ENCODE measurements around the gene ETS1. TPM values are rescaled to one million over a fixed set of nuclear protein-coding genes. Genes with fewer than 3 reads are reported as not detected.

Gene ETS1
- total RNA-seq, 1 experiment from 2014 or later = 3.7 TPM

DNA sequence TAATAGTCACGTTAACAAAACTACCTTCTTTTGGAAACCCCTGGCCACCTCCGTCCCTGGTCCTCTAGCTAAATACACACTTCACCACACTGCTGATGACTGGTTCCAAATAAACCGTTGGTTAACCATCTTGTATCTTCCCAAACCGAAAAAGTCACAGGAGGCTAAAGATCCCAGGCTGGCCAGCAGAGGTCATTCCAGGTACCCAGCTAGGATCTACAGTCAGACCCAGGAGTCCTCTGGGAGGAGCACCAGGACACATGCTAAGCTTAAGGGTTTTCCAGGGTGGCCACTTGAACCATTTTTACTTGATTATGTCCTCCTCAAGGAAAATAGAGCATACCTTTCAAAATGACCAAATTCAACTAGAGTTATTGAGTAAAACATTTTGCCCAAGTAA is 103.2 kb downstream of the ETS1 start:
- no peak for DNase-seq (ENCODE audit: low spot score)
- H3K4me3 ChIP-seq (ENCODE audit: low read depth, low read length, poor library complexity, severe bottlenecking) = no peak overlapping the region
- ChIA-PET POLR2A (ENCODE audit: low non-redundant PET) (no interaction called here), CTCF (no interaction called here)
- H3K36me3 ChIP-seq (ENCODE audit: insufficient read depth, low read length, poor library complexity, severe bottlenecking) = no peaks in the 10 kb centered on the region
- H3K27me3 ChIP-seq (replicated peaks; ENCODE audit: insufficient read depth, low read depth, low read length, poor library complexity) = peaks cover 15% of the 10 kb centered on the region
- intact Hi-C loops (cut with micrococcal nuclease; ENCODE audit: unreplicated experiment) = no loop called here
- H3K9me3 ChIP-seq (ENCODE audit: low read depth, low read length, poor library complexity, severe bottlenecking) = no peaks in the 10 kb centered on the region
- no peak for TF ChIP-seq EZH2 (IDR thresholded peaks at IDR 0.05; ENCODE audit: borderline replicate concordance, low read depth, low read length, poor library complexity, severe bottlenecking)
- TF ChIP-seq, protein P1, sequence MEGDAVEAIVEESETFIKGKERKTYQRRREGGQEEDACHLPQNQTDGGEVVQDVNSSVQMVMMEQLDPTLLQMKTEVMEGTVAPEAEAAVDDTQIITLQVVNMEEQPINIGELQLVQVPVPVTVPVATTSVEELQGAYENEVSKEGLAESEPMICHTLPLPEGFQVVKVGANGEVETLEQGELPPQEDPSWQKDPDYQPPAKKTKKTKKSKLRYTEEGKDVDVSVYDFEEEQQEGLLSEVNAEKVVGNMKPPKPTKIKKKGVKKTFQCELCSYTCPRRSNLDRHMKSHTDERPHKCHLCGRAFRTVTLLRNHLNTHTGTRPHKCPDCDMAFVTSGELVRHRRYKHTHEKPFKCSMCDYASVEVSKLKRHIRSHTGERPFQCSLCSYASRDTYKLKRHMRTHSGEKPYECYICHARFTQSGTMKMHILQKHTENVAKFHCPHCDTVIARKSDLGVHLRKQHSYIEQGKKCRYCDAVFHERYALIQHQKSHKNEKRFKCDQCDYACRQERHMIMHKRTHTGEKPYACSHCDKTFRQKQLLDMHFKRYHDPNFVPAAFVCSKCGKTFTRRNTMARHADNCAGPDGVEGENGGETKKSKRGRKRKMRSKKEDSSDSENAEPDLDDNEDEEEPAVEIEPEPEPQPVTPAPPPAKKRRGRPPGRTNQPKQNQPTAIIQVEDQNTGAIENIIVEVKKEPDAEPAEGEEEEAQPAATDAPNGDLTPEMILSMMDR (conservative IDR thresholded peaks at IDR 0.05; ENCODE audit: low read depth, low read length) = no peak
- no peaks in the 10 kb centered on the region for H3K4me1 ChIP-seq (ENCODE audit: insufficient read depth, low read length, poor library complexity, severe bottlenecking)
- no TSS peak for BruUV-seq (replicated peaks)
- no peak overlapping the region for H3K27ac ChIP-seq (ENCODE audit: low read depth, low read length, poor library complexity, severe bottlenecking)

DNA sequence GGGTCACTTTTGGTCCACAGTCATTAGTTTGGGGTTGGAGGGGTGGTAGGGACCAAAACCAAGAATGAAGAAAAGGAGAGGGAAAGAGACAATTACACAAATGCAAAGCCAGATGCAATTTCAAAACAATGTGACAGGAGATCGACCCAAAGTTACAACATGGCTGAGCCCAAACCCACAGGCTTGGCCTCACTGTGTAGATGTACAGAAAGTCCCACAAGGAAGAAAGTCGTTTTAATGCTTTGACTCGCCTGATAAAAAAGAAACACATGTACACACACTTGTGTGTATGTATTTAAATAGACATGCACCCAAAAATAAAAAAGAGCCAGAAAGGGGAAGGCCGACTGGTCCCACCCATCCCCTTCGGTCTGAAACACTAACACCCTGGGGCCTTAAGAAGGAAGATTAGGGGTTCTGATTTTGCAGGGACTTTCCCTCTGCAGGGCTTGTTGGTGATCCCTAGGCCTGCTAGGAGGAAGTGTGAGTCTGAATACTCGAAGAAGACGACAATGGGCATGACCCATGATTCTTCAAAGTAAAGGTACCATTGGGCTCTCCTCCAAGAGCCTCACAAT is 104.1 kb downstream of the ETS1 start:
- ChIA-PET CTCF (no interaction called here), POLR2A (ENCODE audit: low non-redundant PET) (no interaction called here)
- TF ChIP-seq, protein P1 (conservative IDR thresholded peaks at IDR 0.05; ENCODE audit: low read depth, low read length) = no peak
- no peak for TF ChIP-seq EZH2 (IDR thresholded peaks at IDR 0.05; ENCODE audit: borderline replicate concordance, low read depth, low read length, poor library complexity, severe bottlenecking)
- intact Hi-C loops (cut with micrococcal nuclease; ENCODE audit: unreplicated experiment) = no loop called here
- Histone ChIP-seq H3K4me1 (ENCODE audit: insufficient read depth, low read length, poor library complexity, severe bottlenecking) (no peaks in the 10 kb centered on the region), H3K36me3 (ENCODE audit: insufficient read depth, low read length, poor library complexity, severe bottlenecking) (no peaks in the 10 kb centered on the region), H3K27me3 (replicated peaks; ENCODE audit: insufficient read depth, low read depth, low read length, poor library complexity) (peaks cover 18% of the 10 kb centered on the region), H3K27ac (ENCODE audit: low read depth, low read length, poor library complexity, severe bottlenecking) (no peak overlapping the region), H3K9me3 (ENCODE audit: low read depth, low read length, poor library complexity, severe bottlenecking) (no peaks in the 10 kb centered on the region), H3K4me3 (ENCODE audit: low read depth, low read length, poor library complexity, severe bottlenecking) (no peak overlapping the region)
- BruUV-seq (replicated peaks) = no TSS peak
- DNase-seq (ENCODE audit: low spot score) = no peak

DNA sequence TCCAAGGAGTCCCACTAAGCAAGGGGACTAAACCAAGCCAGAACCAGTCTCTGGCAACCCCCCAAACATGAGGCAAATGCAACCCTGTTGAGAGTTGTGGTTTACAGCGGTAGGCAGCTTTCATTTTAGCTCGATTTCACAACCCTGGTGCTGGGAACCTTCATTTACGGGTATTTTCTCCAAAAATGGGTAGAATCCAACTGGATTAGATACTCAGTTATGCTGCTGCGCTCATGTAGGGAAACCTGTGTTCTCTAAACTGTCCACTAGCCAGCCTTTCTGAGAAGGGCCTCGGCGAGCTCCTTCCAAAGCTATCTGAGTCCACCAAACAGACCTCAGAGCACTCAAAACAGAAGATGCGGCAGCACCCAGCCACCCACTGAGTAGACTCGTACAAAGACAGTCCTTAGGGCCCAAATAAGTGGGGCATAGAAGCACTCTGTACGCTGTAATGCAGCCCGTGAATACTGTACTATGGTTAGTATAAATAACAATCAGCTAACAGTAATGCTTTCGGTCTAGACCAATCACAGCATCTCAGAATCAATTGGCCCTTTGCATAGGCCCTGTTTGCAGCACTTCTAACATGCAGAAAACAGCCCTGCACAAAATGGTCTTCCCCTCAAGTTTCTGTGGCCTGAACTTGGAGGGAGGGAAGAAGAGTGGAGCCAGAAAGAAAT is 104.7 kb downstream of the ETS1 start:
- H3K4me3 ChIP-seq (ENCODE audit: low read depth, low read length, poor library complexity, severe bottlenecking) = no peak overlapping the region
- ChIA-PET CTCF (no interaction called here), POLR2A (ENCODE audit: low non-redundant PET) (no interaction called here)
- intact Hi-C loops (cut with micrococcal nuclease; ENCODE audit: unreplicated experiment) = no loop called here
- no peaks in the 10 kb centered on the region for H3K36me3 ChIP-seq (ENCODE audit: insufficient read depth, low read length, poor library complexity, severe bottlenecking)
- no peak for TF ChIP-seq EZH2 (IDR thresholded peaks at IDR 0.05; ENCODE audit: borderline replicate concordance, low read depth, low read length, poor library complexity, severe bottlenecking)
- TF ChIP-seq, protein P1 (conservative IDR thresholded peaks at IDR 0.05; ENCODE audit: low read depth, low read length) = no peak
- no TSS peak for BruUV-seq (replicated peaks)
- H3K9me3 ChIP-seq (ENCODE audit: low read depth, low read length, poor library complexity, severe bottlenecking) = no peaks in the 10 kb centered on the region
- peaks cover 12% of the 10 kb centered on the region for H3K27me3 ChIP-seq (replicated peaks; ENCODE audit: insufficient read depth, low read depth, low read length, poor library complexity)
- no peak for DNase-seq (ENCODE audit: low spot score)
- H3K27ac ChIP-seq (ENCODE audit: low read depth, low read length, poor library complexity, severe bottlenecking) = no peak overlapping the region
- no peaks in the 10 kb centered on the region for H3K4me1 ChIP-seq (ENCODE audit: insufficient read depth, low read length, poor library complexity, severe bottlenecking)

Measured in A673 (cell line).